ENCODE measurements around the gene KRTAP19-8.

DNA sequence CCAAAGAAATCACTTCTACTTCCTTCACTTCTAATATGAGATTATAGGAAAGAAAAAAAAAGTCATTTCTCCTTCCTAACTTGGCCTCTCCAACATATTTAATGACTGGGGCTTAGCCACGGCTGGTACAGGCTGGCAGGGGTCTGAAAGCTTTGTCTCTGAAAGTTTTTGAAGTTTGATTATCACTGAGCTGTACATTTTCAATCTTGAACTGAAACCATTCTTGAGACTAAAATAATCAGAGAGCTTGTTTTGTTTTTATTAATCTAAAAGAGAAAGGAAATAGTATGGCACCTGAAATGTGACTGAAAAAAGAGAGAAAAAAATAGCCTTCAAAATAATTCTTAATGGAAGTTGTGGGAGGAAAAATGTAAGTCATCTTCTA, 3.8 kb upstream of the KRTAP19-8 start:
- TF ChIP-seq EP300 (IDR thresholded peaks at IDR 0.05): no peak
- no peak for TF ChIP-seq TP53 (CRISPR knock-in tag; IDR thresholded peaks at IDR 0.05)
- no peak for TF ChIP-seq CBX8 (IDR thresholded peaks at IDR 0.05)
- no peak for TF ChIP-seq POLR2A (IDR thresholded peaks at IDR 0.05; ENCODE audit: low read length)
- TF ChIP-seq, protein P1, sequence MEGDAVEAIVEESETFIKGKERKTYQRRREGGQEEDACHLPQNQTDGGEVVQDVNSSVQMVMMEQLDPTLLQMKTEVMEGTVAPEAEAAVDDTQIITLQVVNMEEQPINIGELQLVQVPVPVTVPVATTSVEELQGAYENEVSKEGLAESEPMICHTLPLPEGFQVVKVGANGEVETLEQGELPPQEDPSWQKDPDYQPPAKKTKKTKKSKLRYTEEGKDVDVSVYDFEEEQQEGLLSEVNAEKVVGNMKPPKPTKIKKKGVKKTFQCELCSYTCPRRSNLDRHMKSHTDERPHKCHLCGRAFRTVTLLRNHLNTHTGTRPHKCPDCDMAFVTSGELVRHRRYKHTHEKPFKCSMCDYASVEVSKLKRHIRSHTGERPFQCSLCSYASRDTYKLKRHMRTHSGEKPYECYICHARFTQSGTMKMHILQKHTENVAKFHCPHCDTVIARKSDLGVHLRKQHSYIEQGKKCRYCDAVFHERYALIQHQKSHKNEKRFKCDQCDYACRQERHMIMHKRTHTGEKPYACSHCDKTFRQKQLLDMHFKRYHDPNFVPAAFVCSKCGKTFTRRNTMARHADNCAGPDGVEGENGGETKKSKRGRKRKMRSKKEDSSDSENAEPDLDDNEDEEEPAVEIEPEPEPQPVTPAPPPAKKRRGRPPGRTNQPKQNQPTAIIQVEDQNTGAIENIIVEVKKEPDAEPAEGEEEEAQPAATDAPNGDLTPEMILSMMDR (IDR thresholded peaks at IDR 0.05): no peak
- TF ChIP-seq, protein P2, sequence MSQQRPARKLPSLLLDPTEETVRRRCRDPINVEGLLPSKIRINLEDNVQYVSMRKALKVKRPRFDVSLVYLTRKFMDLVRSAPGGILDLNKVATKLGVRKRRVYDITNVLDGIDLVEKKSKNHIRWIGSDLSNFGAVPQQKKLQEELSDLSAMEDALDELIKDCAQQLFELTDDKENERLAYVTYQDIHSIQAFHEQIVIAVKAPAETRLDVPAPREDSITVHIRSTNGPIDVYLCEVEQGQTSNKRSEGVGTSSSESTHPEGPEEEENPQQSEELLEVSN (IDR thresholded peaks at IDR 0.05; ENCODE audit: borderline replicate concordance, low read depth): no peak
- no peak for TF ChIP-seq MAFK (IDR thresholded peaks at IDR 0.05; ENCODE audit: partially characterized antibody)
